NCI-H82 (cell line): ENCODE measurements around the gene DDR2.
"Not testable (repeated sequence)": the region's sequence is repeated elsewhere in the genome, so short reads cannot be mapped to it uniquely, and the experiment has no call there.

Experiments used
- DNase-seq: peaks from one replicate; lab custom pipeline; 2025; lab: John Stamatoyannopoulos, UW

DDR2 gene

DNA sequence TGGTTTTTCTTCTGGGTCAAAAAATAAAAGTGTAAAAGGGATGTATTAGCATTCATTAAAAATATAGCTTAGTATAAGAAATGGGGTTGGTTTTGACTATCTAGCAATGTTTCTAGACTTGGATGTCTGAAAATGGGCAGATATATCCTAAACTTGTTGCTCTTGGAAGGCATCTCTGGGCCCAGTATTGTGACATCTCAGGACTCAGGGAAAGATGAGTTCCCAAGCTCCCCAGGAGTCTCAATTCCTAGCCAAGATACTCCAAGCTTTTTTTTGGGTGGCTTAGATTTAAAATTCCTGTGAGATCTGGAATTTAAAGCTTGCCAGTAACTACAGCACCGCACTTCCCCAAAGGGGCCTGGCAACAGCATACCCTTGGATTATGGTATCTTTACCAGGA, 146.8 kb downstream of the DDR2 start:
- no peak for DNase-seq

DNA sequence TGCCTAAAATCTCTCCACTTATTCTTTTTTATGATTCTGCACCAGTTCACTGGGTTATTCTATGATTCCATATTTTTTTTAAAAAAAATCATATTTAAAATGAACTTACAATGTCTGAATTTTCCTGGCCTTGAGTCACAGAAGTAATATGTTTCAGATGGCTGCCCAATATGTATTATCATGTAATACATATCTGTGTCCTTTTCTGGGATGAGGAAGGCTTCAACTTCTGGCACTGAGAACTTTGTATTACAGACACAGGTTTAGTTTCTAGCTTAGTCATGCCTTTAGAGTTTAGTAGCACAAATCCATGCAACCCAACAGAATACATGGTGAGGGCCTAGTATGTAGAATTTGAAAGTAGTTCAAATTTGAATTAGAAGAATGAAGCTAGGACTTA, 150.4 kb downstream of the DDR2 start:
- no peak for DNase-seq

DNA sequence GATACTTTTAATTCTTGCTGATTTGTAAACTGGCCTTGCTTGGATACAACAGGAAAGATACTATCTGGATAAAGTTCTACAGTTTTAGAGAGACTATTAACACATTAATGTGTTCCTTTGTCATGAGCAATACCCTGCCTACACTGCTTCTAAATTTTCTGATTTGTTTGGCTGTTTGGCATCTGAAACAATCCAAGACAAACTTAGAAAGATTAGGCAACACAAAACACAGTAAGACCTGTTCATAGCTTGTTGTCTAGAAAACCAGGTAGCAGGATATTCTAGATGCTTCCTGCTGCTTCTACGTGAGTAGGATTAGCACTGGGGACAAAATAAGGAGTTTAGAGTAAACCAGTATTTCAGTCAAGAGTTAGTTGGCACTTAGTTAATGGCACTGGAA, 152.7 kb downstream of the DDR2 start:
- not testable (repeated sequence) for DNase-seq

DNA sequence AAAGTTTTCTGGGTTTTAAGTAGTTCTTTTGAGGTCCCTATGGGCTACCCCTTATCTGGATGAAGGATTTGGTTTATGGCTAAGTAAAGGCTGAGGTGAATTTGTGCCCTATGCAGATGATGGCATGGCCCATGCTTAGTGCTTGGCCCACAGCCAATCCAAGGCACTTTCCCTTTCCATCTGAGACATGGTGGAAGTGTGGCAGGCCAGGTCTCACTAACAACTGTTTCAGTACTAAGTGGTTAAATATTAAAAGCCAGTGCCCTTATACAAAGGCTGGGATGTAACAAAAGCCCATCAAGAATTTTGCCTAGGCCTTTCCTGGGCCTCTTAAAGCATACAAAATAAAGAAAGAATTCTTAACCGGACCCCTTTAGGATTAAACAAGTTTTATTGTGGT, 156.5 kb downstream of the DDR2 start:
- peak; percentile 30 for DNase-seq

DNA sequence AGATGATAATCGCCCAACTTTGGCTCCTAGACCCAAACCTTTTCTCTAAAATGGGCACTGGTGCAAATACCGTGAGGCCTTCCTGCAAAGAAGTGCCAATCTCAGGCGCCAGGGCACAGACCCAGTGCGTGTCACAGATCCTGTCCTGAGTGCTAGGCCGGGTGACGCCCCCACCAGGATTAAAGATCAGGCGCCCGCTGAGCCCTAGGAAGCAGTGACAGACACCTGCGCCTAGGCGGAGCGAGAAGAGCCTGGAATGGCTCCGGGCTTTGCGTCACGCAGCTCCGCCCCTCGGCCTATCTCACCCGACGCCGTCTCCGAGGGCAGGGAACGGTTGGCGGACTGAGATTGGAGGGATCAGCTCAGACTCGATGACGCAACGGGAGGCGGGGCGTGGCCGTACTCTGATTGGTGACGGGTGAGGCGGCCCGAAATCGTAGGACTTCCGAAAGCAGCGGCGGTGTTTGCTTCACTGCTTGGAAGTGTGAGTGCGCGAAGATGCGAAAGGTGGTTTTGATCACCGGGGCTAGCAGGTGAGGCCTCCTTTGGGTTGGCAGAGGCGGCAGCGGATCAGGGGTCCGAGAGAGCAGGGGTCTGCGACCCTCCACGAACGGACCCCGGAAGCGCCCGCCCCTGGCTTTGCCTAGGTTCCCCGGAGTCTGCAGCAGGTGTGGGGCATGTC, 158.2 kb downstream of the DDR2 start, which contains the start of gene HSD17B7:
TSS of gene HSD17B7 (plus strand) at position 400 of the 682 bp plus-strand sequence. CDS start at position 499, 99 bp downstream.
- peak; percentile 97 for DNase-seq

DNA sequence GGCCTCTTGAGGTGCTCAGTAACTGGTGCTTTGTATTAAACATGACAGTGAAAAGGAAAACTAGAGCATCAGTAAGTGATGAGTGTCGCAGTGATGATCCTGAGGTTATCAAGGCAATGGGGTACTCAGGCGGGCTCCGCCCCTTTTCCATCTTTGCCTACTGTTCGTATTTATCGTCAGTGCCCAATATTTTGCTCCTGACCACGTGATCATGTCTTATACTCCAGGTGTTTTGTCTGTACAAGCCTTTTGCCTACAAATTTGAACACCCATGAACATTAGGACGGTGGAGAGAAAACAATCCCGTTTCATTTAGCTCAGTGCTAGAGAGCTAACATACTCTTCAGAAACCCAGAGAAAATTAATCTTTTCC, 158.7 kb downstream of the DDR2 start:
- peak; percentile 47 for DNase-seq

DNA sequence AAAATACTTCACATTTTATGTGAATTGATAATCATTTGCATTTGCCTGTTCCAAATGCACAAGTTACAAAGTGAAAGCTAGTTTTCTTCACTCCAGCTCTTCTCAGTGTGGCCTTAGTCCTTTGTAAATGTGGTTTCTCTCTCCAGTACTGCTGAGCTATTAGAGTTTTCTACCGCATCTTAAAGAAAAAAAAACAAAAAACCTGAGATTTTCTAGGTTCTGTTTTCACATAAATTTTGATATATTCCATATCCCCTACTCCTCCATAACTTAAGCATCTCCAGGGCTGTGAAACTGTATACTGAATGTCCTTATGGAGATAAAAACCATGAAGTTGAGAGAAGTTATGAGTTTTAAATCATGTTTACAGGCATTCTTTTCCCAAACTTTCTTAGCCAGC, 162.0 kb downstream of the DDR2 start:
- not testable (repeated sequence) for DNase-seq

DNA sequence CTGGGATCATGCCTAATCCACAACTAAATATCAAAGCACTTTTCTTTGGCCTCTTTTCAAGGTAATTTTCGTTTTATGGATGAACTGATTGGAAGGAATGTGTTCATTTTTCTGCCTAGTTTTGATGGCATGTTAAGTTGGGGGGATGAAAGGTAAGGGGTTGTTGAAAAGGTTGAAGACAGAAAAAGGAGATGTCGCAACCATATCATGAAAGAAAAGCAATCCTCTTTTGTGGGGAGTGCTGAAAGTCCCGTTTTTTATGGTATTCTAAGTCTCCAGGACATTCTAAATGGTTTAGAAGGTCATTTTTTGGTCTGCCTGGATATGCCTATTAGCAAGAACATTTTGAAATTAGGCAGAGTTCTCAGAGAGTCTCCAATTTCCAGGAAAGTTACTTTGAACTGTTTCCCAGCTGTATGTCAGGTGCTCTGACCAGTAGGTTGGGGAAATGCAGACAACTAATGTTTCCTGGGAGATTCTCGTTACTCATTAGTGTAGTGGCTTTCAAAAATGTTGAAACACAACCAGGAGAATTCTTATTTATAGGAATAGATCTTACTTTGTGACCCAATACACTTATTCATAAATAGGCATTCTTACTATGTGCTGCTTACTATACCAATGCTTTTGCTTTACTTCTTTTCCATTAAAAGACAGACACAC, 164.5 kb downstream of the DDR2 start:
- DNase-seq = not testable (repeated sequence)

DNA sequence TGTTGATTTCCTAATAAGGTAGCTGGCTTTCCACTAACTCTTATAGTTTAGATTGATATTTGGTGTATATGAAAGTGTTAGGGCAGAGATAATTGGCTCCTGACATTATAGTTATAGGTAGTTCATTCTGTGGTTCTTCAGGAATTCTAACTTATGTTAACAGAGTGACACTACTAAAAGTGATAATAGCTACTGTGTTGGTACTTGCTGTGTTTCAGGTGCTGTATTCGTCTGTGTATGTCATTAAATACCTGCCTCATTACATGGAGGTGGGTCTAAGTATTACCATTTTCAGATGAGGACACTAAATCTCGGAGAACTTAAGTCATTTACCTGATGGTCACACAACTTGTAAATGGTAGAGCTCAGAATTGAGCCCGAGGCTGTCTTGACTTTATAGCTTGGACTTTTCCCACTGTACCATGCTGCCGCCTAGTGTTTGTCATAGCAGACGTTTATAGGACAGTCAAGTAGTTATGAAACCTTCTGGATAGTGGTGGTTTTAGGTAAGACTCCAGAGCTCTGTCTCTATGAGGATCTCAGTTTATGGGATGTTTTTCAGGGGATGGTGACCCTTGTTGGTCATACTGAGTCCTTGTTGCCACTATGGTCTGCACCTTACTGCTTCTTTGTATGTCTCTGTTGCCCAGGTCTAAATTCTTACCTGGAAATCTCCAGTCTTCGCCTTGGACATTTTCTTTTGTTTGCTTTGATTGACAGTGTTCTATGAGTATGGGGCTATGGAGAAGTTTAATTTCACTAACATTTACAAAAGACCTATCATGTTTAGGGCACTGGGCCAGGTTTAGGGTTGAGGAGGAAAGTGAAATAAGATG, 167.9 kb downstream of the DDR2 start:
- DNase-seq = peak; percentile 89

DNA sequence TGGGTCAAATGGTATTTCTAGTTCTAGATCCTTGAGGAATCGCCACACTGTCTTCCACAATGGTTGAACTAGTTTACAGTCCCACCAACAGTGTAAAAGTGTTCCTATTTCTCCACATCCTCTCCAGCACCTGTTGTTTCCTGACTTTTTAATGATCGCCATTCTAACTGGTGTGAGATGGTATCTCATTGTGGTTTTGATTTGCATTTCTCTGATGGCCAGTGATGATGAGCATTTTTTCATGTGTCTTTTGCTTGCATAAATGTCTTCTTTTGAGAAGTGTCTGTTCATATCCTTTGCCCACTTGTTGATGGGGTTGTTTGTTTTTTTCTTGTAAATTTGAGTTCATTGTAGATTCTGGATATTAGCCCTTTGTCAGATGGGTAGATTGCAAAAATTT, 175.2 kb downstream of the DDR2 start:
- not testable (repeated sequence) for DNase-seq

DNA sequence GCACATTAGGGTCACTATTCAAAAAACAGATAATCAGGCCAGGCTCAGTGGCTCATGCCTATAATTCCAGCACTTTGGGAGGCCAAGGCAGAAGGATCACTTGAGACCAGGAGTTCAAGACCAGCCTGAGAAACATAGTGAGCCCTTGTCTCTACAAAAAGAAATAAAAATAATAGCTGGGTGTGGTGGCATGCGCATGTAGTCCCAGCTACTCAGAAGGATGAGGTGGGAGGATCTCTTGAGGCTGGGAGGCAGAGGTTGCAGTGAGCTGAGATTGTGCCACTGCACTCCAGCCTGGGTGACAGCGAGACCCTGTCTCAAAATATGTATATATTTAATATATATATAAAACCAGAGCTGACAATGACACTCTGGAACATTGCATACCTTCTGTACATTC, 180.1 kb downstream of the DDR2 start:
- DNase-seq = not testable (repeated sequence)

DNA sequence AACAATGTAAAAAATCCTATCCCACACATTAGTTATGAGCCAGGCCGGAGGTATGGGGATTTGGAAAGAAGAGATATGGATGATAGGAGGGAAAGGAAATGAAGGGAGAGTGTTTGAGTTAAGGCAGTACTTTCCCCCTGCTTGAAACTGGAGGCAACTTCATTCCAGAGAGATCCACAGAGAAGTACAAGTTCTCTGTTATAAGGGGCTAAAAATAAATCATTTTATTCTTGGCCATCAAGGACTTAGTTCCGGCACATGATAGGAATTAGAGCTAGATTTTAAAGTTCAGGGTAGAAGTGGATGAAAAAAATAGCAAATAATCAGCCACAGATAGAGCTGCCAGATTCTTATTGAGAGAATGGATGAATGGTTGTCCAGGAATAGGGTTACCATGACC, 185.9 kb downstream of the DDR2 start:
- DNase-seq = not testable (repeated sequence)

DNA sequence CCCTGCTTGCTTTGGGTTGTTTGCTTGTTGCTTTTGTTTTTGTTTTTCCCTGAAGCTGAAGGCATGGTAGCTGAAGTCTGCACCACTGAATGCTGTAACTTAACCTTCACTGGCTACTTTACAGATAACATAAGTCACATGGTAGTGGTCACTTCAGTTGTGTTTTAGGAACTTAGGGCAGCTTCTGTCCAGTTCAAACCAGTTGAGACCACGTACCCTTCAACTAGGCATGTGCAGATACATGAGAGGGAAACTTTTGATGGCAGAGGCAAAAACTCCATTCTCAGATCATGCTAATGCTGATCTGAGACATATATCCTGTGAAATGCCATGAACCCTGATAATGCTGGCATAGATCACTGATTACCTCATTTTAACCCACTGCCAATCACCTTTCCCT, 186.4 kb downstream of the DDR2 start:
- DNase-seq = not testable (repeated sequence)

DNA sequence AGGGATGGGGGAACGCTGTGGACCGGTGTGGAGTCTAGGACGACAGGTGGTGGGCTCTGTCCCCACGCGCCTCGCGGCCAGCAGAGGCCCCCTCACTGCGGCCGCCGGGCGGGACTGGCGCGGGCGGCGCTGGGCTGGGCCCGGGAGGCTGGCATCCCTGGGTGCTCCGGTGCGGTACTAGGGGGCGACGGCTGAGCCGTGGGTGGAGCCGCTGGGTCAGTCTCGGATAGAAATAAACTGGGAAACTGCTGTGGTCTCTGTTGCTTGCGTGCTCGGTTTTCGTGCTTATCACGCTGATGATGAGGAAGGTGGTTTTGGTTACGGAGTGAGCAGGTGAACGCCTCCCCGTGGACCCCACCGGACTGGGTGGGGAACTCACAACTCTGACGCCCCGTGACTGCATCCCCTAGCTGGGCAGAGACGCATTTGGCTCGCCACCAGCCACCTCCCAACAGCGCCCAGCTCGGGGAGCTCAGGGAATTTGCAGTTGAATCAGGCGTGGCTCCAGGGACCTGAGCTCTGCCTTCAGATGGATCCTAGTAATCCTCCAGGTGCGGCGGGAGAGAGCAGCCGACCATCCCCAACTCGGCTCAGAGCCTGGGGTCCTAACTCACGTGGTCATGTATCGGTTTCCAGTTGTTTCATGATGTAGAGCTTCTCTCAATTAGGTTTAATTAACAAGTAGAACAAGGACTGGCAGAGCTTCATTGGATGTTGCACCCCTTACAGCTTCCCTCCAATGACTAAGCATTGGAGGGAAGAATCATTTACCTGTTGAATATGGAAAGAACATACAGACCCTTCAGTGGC, 190.3 kb downstream of the DDR2 start:
- peak; percentile 88 for DNase-seq

DNA sequence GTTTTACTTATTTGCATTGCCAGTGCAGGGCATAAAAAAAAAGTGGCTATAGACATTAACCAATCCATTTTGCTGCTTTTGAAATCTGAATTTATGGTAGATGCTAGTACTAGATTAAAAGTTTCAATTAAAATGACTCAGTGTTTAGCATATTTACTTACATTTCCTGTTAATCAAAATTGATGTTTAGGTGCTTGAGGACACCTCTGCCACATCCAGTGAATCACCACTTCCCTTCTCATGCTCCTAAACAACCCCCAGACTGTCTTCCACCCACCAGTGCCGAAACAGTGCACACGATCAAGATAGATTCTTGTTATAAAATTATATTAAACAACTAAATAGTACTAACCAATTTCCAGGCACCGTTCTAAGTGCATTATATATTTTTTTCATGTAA, 191.0 kb downstream of the DDR2 start:
- DNase-seq = peak; percentile 47

DNA sequence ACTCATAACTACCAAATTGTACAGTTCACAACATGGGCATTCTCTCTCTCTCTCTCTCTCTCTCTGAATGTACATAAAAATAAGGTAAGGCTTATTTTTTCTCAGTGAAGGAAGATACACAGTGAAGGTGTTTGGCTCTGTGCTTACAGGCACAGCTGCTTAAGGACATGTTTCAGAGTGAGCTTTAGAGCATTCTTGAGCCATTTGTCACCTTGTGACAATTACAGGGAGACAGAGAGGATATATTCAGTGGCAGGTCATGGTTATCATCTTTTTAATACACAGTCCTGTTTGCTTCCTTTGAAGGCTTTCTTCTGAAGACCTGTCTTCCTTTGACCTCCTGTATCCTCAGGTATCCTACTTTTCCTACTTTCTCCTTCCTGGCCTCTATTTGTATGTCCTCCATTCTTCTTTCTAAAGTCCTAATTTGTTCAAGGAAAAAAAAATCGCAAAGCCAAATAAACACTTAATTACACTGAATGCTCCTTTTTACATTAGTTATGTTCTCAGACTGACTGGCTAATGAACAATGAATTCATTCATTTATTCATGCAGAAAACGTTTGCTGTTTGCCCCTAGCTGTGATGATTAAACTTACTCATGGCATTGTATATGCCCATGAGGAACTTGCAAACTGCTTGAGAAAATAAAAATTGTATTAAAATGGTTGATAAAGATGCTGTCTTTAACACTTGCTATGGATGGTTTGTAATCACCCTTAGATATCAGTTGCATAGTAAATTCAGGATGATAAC, 191.7 kb downstream of the DDR2 start:
- peak; percentile 44 for DNase-seq

DNA sequence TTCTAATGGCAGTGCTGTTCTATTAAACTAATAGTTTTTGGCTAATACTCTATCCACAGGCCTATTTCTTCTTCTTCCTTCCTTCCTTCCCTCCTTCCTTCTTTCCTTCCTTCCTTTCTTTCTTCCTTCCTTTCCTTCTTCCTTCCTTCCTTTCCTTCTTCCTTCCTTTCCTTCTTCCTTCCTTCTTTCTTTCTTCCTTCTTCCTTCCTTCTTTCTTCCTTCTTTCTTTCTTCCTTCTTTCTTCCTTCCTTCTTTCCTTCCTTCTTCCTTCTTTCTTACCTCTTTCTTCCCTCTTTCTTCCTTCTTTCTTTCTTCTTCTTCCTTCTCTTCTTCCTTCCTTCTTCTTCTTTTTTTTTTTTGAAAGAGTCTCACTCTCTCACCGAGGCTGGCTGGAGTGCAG, 197.0 kb downstream of the DDR2 start:
- DNase-seq = no peak

DNA sequence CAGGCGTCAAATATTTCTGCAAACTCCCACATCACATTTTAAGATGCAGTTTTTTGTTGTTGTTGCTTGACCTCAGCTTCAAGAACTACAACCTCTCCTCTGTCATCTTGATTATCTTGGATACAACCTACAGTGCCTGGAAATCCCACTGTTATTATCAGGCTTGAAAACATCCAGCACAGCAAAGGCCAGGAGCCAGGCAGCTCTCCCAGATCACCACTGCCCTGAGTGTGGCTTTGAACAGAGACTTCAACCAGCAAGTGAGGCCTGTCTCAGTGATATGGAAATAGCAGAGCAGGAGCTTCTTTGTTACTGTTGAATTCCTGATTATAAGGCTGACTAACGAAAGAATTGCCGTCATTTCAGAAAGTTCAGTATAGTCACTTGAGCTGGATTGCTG, 200.2 kb downstream of the DDR2 start:
- no peak for DNase-seq

DNA sequence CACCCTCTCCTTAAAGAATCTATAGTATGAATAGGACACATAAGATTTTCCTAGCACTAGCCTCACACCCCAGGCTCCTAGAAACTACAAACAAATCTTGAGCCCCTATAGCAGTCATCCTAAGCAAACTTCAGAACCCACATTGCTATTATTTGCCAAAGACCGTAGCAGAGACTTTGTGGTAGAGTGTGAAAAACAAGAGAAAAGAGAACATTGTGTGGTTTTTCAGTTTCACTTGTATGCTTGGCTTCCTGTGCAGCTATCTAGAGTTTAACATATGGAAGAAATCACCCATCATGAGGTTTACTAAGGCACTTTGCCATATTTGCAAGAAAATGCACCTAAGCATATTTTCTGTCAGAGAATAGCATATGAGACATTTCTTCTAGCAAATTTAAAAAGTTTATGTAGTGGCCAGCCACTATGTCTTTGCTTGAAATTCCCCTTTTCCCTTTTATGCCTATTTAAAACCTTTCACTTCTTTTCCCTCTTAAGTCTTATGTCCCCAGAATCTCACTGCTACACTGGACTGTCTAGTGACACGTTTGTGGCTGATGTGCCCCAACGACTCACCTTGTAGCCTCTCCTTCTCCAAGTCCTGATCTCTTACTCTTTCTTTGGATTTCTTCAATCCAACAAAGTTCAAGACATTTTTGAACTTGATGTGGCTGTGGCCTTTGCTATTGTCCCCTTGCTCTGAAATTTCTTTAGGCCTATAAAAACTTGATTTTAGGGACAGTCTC, 203.1 kb downstream of the DDR2 start:
- no peak for DNase-seq
